OCI-LY3 (cell line): ENCODE data around the gene PRRC2C.

Experiments
- EZH2phosphoT487 ChIP-seq: fragments of 200-600 bp; shearing (Covaris generic); IDR thresholded peaks from 2 replicates; pipeline ENCODE4 v1.6.1; 2018; ENCODE audit warnings: antibody characterized with exemption, mixed run types, low read depth
- TF ChIP-seq, protein P1 (sequence below): fragments of 200-600, 300-600 bp; sonication (generic); IDR thresholded peaks from 2 replicates; pipeline ENCODE4 v1.5.1; 2014; ENCODE audit warnings: antibody characterized with exemption, low read length, low read depth

DNA sequence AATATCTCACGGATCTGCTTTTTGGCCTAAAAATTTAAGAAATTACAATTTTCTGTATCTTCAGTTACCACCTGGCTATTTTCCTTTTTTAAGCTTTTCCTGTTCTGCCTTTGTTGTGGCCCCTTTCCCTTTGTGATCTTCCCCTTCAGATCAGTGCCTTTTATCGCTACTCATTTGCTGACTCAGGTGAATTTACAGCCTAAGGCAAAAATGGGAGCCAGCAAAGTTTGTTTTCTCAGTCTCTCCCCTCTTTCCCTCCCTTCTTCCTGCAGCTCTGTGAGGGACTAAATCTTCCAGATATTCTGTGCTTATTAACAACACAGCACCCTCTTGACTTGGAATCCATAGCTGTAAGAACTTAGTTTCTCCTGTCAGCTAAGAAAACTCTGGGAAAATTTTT lies 5.3 kb upstream of the PRRC2C start:
- TF ChIP-seq, protein P1, sequence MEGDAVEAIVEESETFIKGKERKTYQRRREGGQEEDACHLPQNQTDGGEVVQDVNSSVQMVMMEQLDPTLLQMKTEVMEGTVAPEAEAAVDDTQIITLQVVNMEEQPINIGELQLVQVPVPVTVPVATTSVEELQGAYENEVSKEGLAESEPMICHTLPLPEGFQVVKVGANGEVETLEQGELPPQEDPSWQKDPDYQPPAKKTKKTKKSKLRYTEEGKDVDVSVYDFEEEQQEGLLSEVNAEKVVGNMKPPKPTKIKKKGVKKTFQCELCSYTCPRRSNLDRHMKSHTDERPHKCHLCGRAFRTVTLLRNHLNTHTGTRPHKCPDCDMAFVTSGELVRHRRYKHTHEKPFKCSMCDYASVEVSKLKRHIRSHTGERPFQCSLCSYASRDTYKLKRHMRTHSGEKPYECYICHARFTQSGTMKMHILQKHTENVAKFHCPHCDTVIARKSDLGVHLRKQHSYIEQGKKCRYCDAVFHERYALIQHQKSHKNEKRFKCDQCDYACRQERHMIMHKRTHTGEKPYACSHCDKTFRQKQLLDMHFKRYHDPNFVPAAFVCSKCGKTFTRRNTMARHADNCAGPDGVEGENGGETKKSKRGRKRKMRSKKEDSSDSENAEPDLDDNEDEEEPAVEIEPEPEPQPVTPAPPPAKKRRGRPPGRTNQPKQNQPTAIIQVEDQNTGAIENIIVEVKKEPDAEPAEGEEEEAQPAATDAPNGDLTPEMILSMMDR = no peak
- TF ChIP-seq EZH2phosphoT487 = no peak
